HG02840 (cell line): ENCODE measurements around the gene FOXS1.

Source experiments
- ATAC-seq: cut with Tn5 transposase; IDR thresholded peaks from one replicate; pipeline ENCODE4 v1.9.1; 2021; ENCODE audit warnings: mild to moderate bottlenecking, moderate library complexity, moderate number of reproducible peaks; ENCODE audit not compliant: unreplicated experiment, low FRiP score

Gene FOXS1

DNA sequence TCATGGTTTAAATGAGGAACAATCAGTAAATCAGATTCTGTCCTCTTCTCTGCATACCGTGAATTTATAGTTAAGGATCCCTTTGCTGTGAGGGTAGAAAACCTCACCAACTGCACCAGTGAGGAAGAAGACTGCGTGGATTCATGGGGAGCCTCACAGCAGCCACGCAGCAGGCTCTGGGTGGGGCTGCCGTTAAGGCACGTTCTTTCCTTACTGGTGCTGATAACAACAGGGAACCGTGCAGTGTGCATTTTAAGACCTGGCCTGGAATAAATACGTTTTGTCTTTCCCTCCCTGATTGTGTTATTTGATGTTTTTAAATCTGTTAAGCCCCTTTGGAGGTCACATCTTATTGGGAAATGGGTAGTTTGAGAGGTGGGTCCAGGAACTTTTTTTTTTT lies 43.9 kb downstream of the FOXS1 start:
- no peak for ATAC-seq

GRCh38 chr20:31797364-31797763 lies 48.0 kb downstream of the FOXS1 start:
- no peak for ATAC-seq
